Measurements from ENCODE around the gene SPATA2.
"Not testable (repeated sequence)": the region's sequence is repeated elsewhere in the genome, so short reads cannot be mapped to it uniquely, and the experiment has no call there.

SPATA2 gene

GRCh38 chr20:49904440-49905214, 10.7 kb downstream of the SPATA2 start:
- DNase-seq (ENCODE audit: low read depth in 2 of 2): no peak

- no peak for DNase-seq (ENCODE audit: low read depth in 2 of 2)
Observed at GRCh38 chr20:49901588-49901987, 13.7 kb downstream of the SPATA2 start.

GRCh38 chr20:49899541-49900383, 15.6 kb downstream of the SPATA2 start:
- no peak for DNase-seq (ENCODE audit: low read depth in 2 of 2)

- DNase-seq (ENCODE audit: low read depth in 2 of 2): no peak
Observed at GRCh38 chr20:49896204-49896603, 19.1 kb downstream of the SPATA2 start.

GRCh38 chr20:49895474-49896093, 19.7 kb downstream of the SPATA2 start:
- DNase-seq (ENCODE audit: low read depth in 2 of 2): not testable (repeated sequence)

GRCh38 chr20:49894073-49894470, 21.3 kb downstream of the SPATA2 start:
- no peak for DNase-seq (ENCODE audit: low read depth in 2 of 2)

GRCh38 chr20:49893242-49894072, 21.9 kb downstream of the SPATA2 start:
- peak; percentile 42 to 57 for DNase-seq (ENCODE audit: low read depth in 2 of 2)

GRCh38 chr20:49892817-49893216, 22.5 kb downstream of the SPATA2 start:
- no peak for DNase-seq (ENCODE audit: low read depth in 2 of 2)

- no peak for DNase-seq (ENCODE audit: low read depth in 2 of 2)
Observed at GRCh38 chr20:49892260-49892659, 23.1 kb downstream of the SPATA2 start.

- DNase-seq (ENCODE audit: low read depth in 2 of 2): no peak
Observed at GRCh38 chr20:49891476-49892110, 23.7 kb downstream of the SPATA2 start.

GRCh38 chr20:49890471-49891361, 24.6 kb downstream of the SPATA2 start:
- no peak for DNase-seq (ENCODE audit: low read depth in 2 of 2)

- no peak for DNase-seq (ENCODE audit: low read depth in 2 of 2)
Observed at GRCh38 chr20:49889935-49890333, 25.4 kb downstream of the SPATA2 start.

- DNase-seq (ENCODE audit: low read depth in 2 of 2): no peak
Observed at GRCh38 chr20:49889001-49889934, 26.1 kb downstream of the SPATA2 start.

- DNase-seq (ENCODE audit: low read depth in 2 of 2): peak; percentile 32 to 38
Observed at GRCh38 chr20:49888212-49889000, 26.9 kb downstream of the SPATA2 start.

GRCh38 chr20:49887251-49888211, 27.8 kb downstream of the SPATA2 start:
- no peak for DNase-seq (ENCODE audit: low read depth in 2 of 2)

- no peak for DNase-seq (ENCODE audit: low read depth in 2 of 2)
Observed at GRCh38 chr20:49886571-49887213, 28.6 kb downstream of the SPATA2 start.

All from stimulated activated CD8-positive, alpha-beta memory T cell treated with anti-CD3 and anti-CD28 coated beads, Interleukin-15, amount 100 ng/mL, for 48 hours (primary cell).